D721Med (cell line): ENCODE results near the gene CAMK1G.
A peak's percentile ranks its signal among the peaks of the same experiment; 100 is the strongest.

Experiments used
- DNase-seq: peaks from one replicate; pipeline ENCODE4 v3.0.0; 2011; ENCODE audit warnings: low spot score; ENCODE audit not compliant: insufficient read length
- FAIRE-seq: peaks from 2 replicates; lab custom pipeline; 2011; peaks lifted over from hg19 to GRCh38; lab: Jason Lieb, UNC
- CTCF ChIP-seq: IDR thresholded peaks from 2 replicates; pipeline ENCODE4 v1.5.1; 2012; ENCODE audit warnings: mild to moderate bottlenecking, control low read depth; ENCODE audit not compliant: insufficient read depth; ENCODE audit errors: missing control alignments

Gene CAMK1G

GRCh38 chr1:209595599-209596285, 12.2 kb downstream of the CAMK1G start:
- DNase-seq (no peak), FAIRE-seq (no peak)
- no peak for TF ChIP-seq CTCF

DNA sequence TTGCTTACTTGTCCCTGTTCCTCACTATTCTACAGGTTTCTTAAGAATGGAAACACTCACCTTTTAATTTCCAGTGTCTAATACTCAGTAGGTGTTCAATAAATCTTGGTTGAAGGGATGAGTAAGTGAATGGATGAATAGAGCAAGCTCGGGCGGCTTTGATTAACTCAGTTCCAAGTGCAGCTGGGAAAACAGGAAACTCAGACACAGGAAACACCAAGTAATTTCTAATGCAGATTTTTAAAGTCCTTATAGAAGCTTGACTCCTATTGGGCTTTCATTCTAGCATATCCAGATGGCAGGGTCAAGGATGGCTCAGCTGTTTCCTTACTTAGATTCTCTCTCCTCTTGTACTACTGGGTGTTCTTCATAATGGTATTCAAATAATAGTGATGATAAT, 14.0 kb downstream of the CAMK1G start:
- no peak for TF ChIP-seq CTCF
- FAIRE-seq: no peak
- no peak for DNase-seq

GRCh38 chr1:209598227-209598626, 14.7 kb downstream of the CAMK1G start:
- no peak for FAIRE-seq
- TF ChIP-seq CTCF: no peak

DNA sequence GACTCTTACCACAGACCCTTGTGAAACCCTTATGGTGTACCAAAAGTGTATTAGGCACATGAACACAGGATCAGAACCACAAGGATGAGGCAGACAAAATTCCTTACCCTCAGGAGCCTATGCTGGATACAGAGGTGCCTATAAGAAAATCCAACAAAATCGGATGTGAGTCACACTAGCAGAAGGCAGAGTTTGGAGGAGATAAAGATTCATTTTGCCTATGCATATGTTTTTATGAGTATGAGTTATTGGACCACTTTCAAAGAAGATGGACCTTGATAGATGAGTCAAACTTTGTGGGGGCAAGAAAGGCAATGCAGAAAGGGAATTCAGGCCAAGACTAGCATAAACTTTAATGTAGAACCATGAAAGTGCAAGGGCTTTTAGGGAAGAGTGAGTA, 17.0 kb downstream of the CAMK1G start:
- no peak for TF ChIP-seq CTCF
- DNase-seq (no peak), FAIRE-seq (no peak)

More at GRCh38 chr1:209598227-209598626, 14.7 kb downstream of the CAMK1G start:
- DNase-seq: no peak

- no peak for DNase-seq
- no peak for FAIRE-seq
- TF ChIP-seq CTCF: peak; percentile 83
Observed at GRCh38 chr1:209601809-209602657, 18.5 kb downstream of the CAMK1G start.

GRCh38 chr1:209603877-209604276, 20.4 kb downstream of the CAMK1G start:
- no peak for TF ChIP-seq CTCF
- FAIRE-seq (no peak), DNase-seq (no peak)

GRCh38 chr1:209607102-209607794, 23.7 kb downstream of the CAMK1G start:
- DNase-seq: no peak
- no peak for FAIRE-seq
- TF ChIP-seq CTCF: no peak
